Gastroesophageal sphincter (tissue), 2 donors: Measurements from ENCODE around the gene CPM.

Experiments used
- EP300 ChIP-seq: sonication (generic); formaldehyde crosslinking; IDR thresholded peaks from one replicate; pipeline ENCODE4 v1.6.1; 2017; ENCODE audit warnings: antibody characterized with exemption, mild to moderate bottlenecking
- POLR2AphosphoS5 ChIP-seq: sonication (generic); formaldehyde crosslinking; IDR thresholded peaks from one replicate; pipeline ENCODE4 v1.6.1; 2017; ENCODE audit warnings: antibody characterized with exemption

GRCh38 chr12:68913682-68914081, 19.3 kb downstream of the CPM start:
- no peak for TF ChIP-seq POLR2AphosphoS5
- TF ChIP-seq EP300, result no peak
